Body of pancreas (tissue), 4 donors: ENCODE results near the gene DNAH1.

Experiments
- POLR2A ChIP-seq, 3 donors: fragments of 450-650 bp; IDR thresholded peaks; one replicate each; pipeline ENCODE4 v1.6.1; 2016; ENCODE audit warnings: antibody characterized with exemption in 3 of 3, mild to moderate bottlenecking in 2 of 3
- TF ChIP-seq, protein P1 (sequence below), 7 experiments: fragments of 450-650 bp in 4 of 7; fragments of 200-600 bp in 3 of 7; sonication (generic) in 3 of 7; IDR thresholded peaks; one replicate each; pipeline ENCODE4 v1.5.1; 2016 to 2019; ENCODE audit warnings: antibody characterized with exemption in 7 of 7

- TF ChIP-seq POLR2A (IDR thresholded peaks at IDR 0.05), result no peak
- TF ChIP-seq, protein P1, sequence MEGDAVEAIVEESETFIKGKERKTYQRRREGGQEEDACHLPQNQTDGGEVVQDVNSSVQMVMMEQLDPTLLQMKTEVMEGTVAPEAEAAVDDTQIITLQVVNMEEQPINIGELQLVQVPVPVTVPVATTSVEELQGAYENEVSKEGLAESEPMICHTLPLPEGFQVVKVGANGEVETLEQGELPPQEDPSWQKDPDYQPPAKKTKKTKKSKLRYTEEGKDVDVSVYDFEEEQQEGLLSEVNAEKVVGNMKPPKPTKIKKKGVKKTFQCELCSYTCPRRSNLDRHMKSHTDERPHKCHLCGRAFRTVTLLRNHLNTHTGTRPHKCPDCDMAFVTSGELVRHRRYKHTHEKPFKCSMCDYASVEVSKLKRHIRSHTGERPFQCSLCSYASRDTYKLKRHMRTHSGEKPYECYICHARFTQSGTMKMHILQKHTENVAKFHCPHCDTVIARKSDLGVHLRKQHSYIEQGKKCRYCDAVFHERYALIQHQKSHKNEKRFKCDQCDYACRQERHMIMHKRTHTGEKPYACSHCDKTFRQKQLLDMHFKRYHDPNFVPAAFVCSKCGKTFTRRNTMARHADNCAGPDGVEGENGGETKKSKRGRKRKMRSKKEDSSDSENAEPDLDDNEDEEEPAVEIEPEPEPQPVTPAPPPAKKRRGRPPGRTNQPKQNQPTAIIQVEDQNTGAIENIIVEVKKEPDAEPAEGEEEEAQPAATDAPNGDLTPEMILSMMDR (IDR thresholded peaks at IDR 0.05), result no peak
Observed at GRCh38 chr3:52330194-52330805, 14.2 kb downstream of the DNAH1 start.
